Retinal pigment epithelial cell (primary cell): ENCODE results near the gene MORF4L1.
"Not testable (repeated sequence)": the region's sequence is repeated elsewhere in the genome, so short reads cannot be mapped to it uniquely, and the experiment has no call there.

Experiments
- DNase-seq: peaks from one replicate; pipeline ENCODE4 v3.0.0-alpha.2; 2010; ENCODE audit warnings: low read depth
- H3K4me3 ChIP-seq: 2 replicates; pipeline ENCODE4 v1.5.1; 2011; ENCODE audit warnings: mild to moderate bottlenecking, low read length, control low read depth, moderate library complexity
- TF ChIP-seq, protein P1 (sequence below): conservative IDR thresholded peaks from 2 replicates; pipeline ENCODE4 v1.5.1; 2011; ENCODE audit warnings: low read depth, low read length, control low read depth, inconsistent platforms

The MORF4L1 gene

DNA sequence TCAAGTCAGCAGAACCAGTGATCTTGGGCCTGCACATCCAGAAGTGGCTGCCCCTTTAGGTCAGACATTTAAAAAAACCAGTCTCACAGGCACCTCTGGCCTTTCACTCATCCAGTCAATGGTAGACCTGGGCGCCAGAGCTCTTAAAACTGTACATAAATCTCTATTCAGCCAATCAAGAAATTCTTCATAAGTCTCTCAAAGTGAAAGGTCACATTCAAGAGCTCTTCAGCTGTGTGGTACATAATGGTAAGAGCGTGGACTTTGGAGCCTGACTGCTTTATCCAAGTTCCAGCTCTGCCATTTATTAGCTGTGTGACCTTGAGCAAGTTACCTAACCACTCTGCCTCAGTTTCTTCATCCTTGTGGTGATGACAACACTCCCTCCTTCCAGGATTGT lies 22.3 kb upstream of the MORF4L1 start:
- no peak for DNase-seq
- H3K4me3 ChIP-seq, result no peak overlapping the region
- TF ChIP-seq, protein P1, sequence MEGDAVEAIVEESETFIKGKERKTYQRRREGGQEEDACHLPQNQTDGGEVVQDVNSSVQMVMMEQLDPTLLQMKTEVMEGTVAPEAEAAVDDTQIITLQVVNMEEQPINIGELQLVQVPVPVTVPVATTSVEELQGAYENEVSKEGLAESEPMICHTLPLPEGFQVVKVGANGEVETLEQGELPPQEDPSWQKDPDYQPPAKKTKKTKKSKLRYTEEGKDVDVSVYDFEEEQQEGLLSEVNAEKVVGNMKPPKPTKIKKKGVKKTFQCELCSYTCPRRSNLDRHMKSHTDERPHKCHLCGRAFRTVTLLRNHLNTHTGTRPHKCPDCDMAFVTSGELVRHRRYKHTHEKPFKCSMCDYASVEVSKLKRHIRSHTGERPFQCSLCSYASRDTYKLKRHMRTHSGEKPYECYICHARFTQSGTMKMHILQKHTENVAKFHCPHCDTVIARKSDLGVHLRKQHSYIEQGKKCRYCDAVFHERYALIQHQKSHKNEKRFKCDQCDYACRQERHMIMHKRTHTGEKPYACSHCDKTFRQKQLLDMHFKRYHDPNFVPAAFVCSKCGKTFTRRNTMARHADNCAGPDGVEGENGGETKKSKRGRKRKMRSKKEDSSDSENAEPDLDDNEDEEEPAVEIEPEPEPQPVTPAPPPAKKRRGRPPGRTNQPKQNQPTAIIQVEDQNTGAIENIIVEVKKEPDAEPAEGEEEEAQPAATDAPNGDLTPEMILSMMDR, result no peak

DNA sequence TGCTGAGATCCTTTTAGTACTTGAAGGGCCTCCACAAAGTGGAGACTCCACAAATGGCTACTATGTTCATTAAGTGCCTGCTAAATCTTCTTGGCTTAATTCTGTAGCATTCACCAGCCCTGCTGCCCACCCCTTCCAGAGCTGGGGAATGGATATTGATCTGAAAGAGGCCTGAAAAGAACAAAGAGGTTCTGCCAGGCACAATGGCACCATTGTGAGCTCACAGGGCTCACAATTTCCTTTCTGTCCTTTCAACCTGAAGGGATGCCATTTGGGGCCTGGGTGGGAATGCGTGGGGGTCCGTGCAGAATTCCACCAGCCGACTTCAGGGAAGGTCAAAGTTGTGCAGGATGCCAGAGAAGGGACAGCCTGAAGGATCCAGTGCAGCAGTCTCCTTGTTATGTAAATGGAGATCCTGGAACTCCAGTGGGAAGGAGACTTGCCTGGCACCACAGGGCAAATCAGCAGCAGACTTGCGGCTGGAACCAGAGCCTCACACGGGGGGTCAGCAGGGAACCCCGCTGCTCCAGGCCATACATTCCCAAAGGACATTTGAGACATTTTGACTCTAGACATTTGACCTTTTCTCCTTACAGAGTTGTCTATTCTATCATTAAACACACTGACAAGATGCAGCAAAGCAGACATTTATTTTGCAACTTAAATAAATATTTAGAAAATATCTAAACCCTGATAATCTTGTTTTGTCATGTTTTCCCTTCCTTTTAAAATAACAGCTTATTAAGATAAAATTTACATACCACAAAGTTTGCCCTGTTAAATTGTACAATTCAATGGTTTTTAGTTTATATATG lies 21.5 kb upstream of the MORF4L1 start:
- no peak for DNase-seq
- TF ChIP-seq, protein P1, result no peak
- no peak overlapping the region for H3K4me3 ChIP-seq

DNA sequence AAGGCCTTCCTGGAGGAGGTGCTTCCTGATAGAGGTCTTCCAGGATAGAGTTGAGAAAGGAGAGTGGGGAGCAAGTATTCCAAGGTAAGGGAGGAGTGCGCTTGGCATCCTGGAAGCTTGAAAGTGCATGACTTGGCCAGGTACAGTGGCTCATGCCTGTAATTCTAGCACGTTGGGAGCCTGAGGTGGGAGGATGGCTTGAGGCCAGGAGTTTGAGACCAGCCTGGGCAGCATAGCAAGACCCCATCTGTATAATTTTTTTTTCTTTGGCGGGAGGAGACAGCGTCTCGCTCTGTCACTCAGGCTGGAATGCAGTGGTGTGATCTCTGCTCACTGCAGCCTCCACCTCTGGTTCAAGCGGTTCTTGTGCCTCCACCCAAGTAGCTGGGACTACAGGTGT lies 19.2 kb upstream of the MORF4L1 start:
- H3K4me3 ChIP-seq, result no peak overlapping the region
- no peak for DNase-seq
- TF ChIP-seq, protein P1, result no peak

DNA sequence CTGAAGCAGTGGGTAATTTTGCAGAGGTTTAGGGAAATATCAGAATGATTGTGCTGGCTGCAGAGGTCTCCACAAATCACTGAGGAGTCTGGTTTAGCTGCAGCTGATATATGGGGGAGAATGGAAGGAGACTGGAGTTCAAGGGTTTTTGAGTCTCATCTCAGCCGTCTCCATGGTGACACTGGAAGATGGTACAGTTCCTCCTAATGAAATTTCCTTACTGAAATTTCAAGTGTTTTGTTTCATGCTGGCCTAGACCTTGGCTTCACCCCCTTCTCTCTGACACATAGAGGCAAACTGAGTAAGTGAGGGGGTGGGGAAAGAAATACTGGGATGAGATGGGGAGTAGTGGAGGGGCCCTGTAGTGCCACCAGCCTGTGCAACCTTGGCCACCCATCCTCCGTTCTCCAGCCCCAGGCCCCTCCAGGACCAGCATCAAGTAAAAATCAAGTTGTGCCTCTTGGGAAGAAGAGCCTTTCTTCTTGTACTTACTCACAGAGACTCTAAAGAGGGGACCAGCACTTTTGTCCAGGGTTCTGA lies 17.8 kb upstream of the MORF4L1 start:
- TF ChIP-seq, protein P1, result no peak
- H3K4me3 ChIP-seq, result no peak overlapping the region
- DNase-seq, result no peak

DNA sequence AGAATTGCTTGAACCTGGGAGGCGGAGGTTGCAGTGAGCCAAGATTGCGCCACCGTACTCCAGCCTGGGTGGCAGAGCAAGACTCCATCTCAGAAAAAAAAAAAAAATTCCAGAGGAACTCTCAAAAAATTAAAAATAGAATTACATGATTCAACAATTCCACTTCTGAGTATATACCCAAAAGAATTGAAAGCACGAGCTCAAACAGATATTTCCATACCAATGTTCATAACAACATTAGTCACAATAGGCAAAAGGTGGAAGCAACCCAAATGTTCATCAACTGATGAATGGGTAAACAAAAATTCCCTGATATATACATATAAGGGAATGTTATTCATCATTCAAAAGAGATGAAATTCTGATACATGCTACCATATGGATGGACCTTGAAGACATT lies 16.9 kb upstream of the MORF4L1 start:
- TF ChIP-seq, protein P1, result no peak
- DNase-seq, result no peak
- H3K4me3 ChIP-seq, result no peak overlapping the region

DNA sequence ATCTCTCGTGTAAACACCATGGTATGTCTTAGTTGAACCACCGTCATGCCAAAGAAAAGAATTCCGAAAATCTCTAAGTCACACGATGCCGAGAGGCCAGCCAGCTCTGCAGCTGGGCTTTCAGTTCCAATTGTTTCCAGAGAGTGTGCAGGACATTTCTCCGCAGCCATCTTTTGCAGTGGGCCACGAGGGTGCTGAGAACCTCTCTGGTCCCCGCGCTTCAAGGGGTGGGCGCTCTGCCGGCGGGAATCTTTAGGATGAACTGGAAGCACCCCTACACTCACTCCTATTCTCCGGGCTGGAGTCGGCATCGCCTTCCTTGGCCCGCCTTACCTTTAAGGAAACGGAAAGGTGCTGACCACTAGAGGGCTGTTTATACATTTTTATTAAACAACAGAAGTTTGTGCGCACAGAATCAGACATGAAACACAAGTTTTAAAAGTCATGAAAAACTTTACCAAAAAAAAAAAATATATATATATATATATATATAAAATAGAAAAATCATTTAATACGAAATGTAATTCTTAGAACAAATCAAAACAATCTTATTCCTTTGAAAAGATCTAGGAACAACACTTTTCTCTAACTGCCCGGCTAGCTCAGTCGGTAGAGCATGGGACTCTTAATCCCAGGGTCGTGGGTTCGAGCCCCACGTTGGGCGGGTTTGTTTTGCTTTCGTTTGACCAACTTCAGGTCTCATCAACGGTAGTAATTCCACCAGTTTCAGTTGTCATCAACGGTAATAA lies 12.5 kb upstream of the MORF4L1 start:
- TF ChIP-seq, protein P1, result peak; percentile 57
- H3K4me3 ChIP-seq, result peak overlapping the region; percentile 56
- DNase-seq, result peak; percentile 87

DNA sequence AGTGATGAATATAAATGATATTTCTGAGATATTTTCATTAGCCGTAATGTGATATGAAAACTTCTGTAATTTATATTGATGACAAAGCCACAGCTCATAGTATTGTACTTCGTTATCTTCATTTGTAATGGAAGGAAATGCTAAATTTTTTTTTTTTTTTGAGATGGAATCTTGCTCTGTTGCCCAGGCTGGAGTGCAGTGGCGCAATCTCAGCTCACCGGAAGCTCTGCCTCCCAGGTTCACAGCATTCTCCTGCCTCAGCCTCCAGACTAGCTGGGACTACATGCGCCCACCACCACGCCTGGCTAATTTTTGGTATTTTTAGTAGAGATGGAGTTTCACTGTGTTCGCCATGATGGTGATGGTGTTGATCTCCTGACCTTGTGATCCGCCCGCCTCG lies 7.1 kb upstream of the MORF4L1 start:
- DNase-seq, H3K4me3 ChIP-seq: not testable (repeated sequence)

DNA sequence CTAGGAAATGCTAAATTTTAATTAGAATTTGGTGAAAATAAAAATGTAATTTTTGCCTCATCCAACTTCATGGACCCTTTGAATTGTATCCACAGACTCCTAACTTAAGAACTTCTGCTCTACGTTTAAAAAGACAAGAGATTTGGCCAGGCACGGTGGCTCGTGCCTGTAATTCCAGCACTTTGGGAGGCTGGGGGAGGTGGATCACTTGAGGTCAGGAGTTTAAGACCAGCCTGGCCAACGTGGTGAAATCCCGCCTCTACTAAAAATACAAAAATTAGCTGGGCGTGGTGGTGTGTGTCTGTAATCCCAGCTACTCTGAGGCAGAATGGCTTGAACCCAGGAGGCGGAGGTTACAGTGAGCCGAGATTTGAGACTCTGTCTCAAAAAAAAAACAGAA lies 6.7 kb upstream of the MORF4L1 start:
- DNase-seq, H3K4me3 ChIP-seq: not testable (repeated sequence)
